Muscle of leg (tissue), 11 donors: ENCODE data around the gene TPST2. TPM values are rescaled to one million over a fixed set of nuclear protein-coding genes. Genes with fewer than 3 reads are reported as not detected.
"Not testable (repeated sequence)": the region's sequence is repeated elsewhere in the genome, so short reads cannot be mapped to it uniquely, and the experiment has no call there.

Experiments used
- DNase-seq: peaks from one replicate; pipeline ENCODE4 v3.0.0; 2013
- H3K27ac ChIP-seq: one replicate; pipeline ENCODE4 v1.5.1; 2013; ENCODE audit warnings: mild to moderate bottlenecking, low read length, control low read depth
- H3K27me3 ChIP-seq: one replicate; pipeline ENCODE4 v1.6.1; 2013; ENCODE audit warnings: low read length; ENCODE audit not compliant: control insufficient read depth, insufficient read depth
- H3K36me3 ChIP-seq: one replicate; pipeline ENCODE4 v1.6.1; 2013; ENCODE audit warnings: low read length; ENCODE audit not compliant: control insufficient read depth, insufficient read depth
- H3K4me1 ChIP-seq: one replicate; pipeline ENCODE4 v1.6.1; 2013; ENCODE audit warnings: low read length; ENCODE audit not compliant: control insufficient read depth, insufficient read depth
- H3K4me3 ChIP-seq: one replicate; pipeline ENCODE4 v1.5.1; 2013; ENCODE audit warnings: low read length, control low read depth
- H3K9me3 ChIP-seq: replicated peaks from 2 replicates; pipeline ENCODE4 v1.6.1; 2013; ENCODE audit warnings: low read depth, low read length; ENCODE audit not compliant: control insufficient read depth
- WGBS: methylation state at CpG from one replicate; pipeline ENCODE4 v1.1.5; 2013; ENCODE audit warnings: missing lambda C conversion rate; ENCODE audit not compliant: insufficient coverage; 5-methylcytosine and 5-hydroxymethylcytosine counted together
- polyA plus RNA-seq, 8 donors: library from polyadenylated mRNA; unstranded; fragments of 120-200 nt; gene quantifications; one replicate each; pipeline versions ENCODE4 v1.2.1 to v1.2.3, GENCODE V29; 2013; ENCODE audit warnings: inconsistent platforms in 1 of 8, low replicate concordance in 1 of 8; ENCODE audit not compliant: insufficient read length in 8 of 8, insufficient read depth in 1 of 8
- total RNA-seq: library from RNA; stranded (reverse); fragments of 120-200 nt; gene quantifications from one replicate; pipeline ENCODE4 v1.2.4, GENCODE V29; 2013

The TPST2 gene
- total and polyA plus RNA-seq, 9 donors: 5.4 to 11.3 (median 7.4) TPM

DNA sequence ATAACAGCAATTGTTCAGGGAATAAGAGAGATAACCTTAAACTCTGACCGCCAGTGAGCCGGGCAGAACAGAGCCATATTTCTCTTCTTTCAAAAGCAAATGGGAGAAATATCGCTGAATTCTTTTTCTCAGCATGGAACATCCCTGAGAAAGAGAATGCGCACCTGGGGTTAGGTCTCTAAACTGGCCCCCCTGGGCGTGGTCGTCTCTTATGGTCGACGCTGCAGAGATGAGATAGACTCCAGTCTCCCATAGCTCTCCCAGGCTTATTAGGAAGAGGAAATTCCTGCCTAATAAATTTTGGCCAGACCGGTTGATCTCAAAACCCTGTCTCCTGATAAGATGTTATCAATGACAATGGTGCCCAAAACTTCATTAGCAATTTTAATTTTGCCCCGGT lies 23.8 kb upstream of the TPST2 start:
- no CpG with 5 or more reads among the region's 10 CpGs for WGBS
- Histone ChIP-seq H3K4me1 (peaks cover 35% of the 10 kb centered on the region), H3K27me3 (peaks cover 15% of the 10 kb centered on the region)
- H3K9me3 ChIP-seq, H3K4me3 ChIP-seq, H3K27ac ChIP-seq, H3K36me3 ChIP-seq, DNase-seq: not testable (repeated sequence)

DNA sequence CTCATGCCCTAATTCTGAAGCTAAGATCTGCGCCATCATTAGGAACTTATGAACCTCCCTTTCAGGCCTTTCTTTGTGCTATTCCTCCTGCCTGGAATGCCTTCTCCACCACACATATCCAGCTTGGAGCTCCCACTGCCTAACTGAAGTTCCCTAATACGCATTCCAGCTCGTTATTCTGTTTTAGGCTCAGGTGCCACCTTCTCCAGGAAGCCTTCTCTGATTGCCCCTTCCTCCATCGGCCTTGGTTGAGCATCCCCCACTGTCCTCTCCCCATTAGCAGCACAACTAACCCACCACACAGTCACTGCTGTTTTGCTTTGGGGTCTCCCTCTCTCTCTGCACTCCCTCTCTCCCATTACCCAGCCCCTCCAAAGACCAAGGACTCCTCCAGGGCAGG lies 22.7 kb upstream of the TPST2 start:
- Histone ChIP-seq H3K4me3 (no peak overlapping the region), H3K4me1 (peaks cover 29% of the 10 kb centered on the region), H3K27me3 (peaks cover 15% of the 10 kb centered on the region), H3K36me3 (no peaks in the 10 kb centered on the region), H3K27ac (no peak overlapping the region), H3K9me3 (no peaks in the 10 kb centered on the region)
- WGBS: 83% methylated on average over 4 of the region's 4 CpGs
- no peak for DNase-seq

DNA sequence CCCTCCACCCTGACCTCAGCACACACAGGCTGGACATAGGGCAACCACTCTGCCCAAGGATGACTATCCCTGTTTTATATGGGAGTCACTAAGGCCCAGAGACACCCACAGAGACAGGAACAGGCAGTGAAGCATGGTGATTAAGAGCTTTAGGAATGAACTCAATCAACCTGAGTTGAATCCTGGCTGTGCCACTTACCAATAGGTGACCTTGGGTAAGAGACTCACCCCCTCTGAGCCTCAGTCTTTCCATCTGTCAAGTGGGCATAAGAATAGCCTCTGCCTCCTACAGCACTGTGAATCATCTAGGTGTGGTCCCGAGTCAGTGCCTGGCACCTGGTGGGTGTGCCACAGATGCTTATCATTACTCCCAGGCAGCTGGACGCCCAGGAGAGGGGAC lies 21.1 kb upstream of the TPST2 start:
- H3K9me3 ChIP-seq: no peaks in the 10 kb centered on the region
- H3K27ac ChIP-seq: no peak overlapping the region
- H3K4me3 ChIP-seq: no peak overlapping the region
- WGBS: 100% methylated on average over 1 of the region's 2 CpGs
- H3K4me1 ChIP-seq: peaks cover 15% of the 10 kb centered on the region
- peaks cover 15% of the 10 kb centered on the region for H3K27me3 ChIP-seq
- no peak for DNase-seq
- no peaks in the 10 kb centered on the region for H3K36me3 ChIP-seq

DNA sequence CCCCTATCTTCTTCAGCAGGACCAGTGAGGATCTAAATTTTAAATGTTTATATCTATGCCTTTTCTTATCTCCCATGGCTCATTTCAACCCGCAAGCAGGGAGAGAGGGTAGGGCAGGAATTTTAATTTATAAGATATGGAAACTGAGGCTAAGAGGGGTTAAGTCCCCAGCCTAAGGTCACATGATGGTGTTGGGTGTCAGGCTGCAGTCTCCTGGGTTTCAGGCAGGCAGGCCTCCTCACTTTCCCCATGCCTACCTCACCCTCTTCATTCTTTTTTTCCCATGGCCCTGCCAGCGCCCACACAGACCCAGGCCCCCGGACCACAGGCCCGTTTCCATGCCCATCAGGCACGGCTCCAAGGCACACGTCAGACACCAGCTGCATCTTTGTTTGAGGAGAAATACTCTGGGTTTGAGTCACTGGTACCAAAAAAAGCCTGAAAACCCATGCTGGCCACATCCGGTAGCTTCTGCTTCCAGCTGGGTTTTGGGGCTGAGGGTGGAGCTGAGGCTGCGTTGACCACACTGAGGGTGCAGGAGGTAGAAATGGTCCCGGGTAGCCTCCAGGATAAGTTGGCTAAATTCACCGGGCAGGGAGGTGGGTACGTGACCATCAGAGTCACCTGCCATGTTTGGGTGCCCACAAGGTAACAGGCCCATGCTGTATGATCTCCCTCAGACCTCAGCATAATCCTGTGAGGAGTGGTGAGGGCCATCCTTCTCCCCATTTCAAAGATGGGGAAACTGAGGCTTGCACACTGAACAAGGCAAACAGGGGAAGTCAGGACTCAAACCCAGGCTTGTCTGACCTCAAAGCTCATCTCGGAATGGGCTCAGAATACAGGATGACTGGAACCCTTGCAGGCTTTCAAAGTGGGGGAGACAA lies 20.4 kb upstream of the TPST2 start:
- H3K27me3 ChIP-seq: peaks cover 15% of the 10 kb centered on the region
- DNase-seq: peak; percentile 82
- no peaks in the 10 kb centered on the region for H3K36me3 ChIP-seq
- 44% methylated on average over 10 of the region's 12 CpGs for WGBS
- no peak overlapping the region for H3K4me3 ChIP-seq
- peaks cover 12% of the 10 kb centered on the region for H3K4me1 ChIP-seq
- H3K27ac ChIP-seq: no peak overlapping the region
- no peaks in the 10 kb centered on the region for H3K9me3 ChIP-seq

DNA sequence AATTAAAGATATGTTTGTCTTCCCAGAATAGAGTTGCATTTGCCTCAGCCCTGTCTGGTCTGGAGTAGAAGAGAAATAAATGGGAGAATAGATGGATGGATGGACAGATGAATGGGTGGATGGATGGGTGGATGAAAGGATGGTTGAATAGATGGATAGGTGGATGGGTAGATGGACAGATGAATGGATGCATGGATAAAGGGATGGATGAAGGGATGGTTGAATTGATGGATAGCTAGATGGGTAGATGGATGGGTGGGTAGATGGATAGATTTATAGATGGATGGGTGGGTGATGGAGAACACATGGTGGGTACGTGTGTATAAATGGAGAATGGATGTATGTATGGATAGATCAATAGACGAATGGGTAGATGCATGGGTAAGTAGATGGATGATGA lies 19.4 kb upstream of the TPST2 start:
- Histone ChIP-seq H3K4me3 (no peak overlapping the region), H3K4me1 (peaks cover 12% of the 10 kb centered on the region), H3K9me3 (no peaks in the 10 kb centered on the region), H3K36me3 (no peaks in the 10 kb centered on the region), H3K27me3 (peaks cover 11% of the 10 kb centered on the region), H3K27ac (no peak overlapping the region)
- no peak for DNase-seq
- WGBS: 80% methylated on average over 2 of the region's 2 CpGs

DNA sequence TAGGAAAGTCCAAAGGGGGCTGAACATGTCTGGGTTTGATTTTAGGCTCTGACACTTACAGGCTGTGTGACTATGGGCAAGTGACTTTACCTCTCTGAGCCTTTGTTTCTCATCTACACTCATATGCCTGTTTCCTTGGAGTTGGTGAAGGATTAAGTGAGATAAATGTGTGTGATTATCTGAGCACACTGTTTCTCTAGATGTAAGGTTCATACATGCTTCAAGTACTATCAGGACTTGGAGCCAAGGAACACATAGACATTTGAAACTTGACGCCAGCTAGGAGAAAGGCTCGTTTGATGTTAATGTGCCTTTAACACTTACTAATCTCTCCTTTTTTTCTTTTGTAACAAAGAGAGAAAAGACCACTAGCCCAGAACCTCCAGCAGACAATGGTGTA lies 18.2 kb upstream of the TPST2 start:
- no peak for DNase-seq
- Histone ChIP-seq H3K9me3 (no peaks in the 10 kb centered on the region), H3K36me3 (no peaks in the 10 kb centered on the region), H3K4me3 (no peak overlapping the region), H3K27me3 (peaks cover 9% of the 10 kb centered on the region), H3K4me1 (peaks cover 12% of the 10 kb centered on the region), H3K27ac (no peak overlapping the region)
- WGBS: no CpG with 5 or more reads among the region's 2 CpGs

DNA sequence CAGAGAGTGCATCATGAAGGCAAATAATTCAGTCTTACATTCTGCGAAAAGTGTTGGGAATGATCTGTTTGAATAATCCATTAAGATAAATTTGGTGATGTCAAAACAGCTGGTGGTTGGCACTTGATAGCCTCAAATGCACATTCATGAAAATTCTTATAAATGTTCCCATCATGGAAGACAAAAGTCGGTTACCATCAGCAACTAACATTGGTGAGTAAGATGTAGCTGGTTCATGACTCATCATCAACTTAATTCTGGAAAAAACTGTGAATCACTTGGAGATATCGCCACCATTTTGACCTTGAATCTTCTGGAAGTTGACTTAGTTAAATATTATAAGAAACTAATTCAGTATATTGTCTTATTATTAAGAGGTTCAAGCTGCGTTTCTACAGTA lies 16.7 kb upstream of the TPST2 start:
- Histone ChIP-seq H3K4me1 (peaks cover 8% of the 10 kb centered on the region), H3K9me3 (no peaks in the 10 kb centered on the region)
- WGBS: no CpG with 5 or more reads among the region's 4 CpGs

DNA sequence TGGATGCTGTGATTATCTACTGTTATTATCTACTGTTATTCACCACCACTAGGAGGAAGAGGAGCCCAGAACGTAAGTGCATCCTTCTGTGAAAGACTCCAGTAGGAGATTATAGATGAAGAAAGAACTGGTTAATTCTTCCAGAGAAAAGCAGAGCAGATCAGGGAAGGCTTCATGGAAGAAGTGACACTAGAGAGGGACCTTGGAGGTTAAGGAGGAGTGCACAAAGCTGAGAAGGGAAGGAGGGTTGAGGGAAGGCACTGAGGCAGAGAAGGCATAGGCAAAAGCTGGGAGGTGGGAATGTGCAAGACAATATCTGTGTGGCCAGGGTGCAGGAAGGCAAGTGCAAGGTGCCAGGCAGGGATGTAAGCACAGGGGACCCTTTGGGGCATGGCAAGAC lies 14.4 kb upstream of the TPST2 start:
- Histone ChIP-seq H3K4me3 (no peak overlapping the region), H3K36me3 (no peaks in the 10 kb centered on the region), H3K27ac (no peak overlapping the region), H3K4me1 (no peaks in the 10 kb centered on the region), H3K27me3 (peaks cover 2% of the 10 kb centered on the region), H3K9me3 (no peaks in the 10 kb centered on the region)
- WGBS: 43% methylated on average over 1 of the region's 1 CpG
- DNase-seq: no peak

More for the DNA sequence above, 16.7 kb upstream of the TPST2 start:
- peak overlapping the region; percentile 35 for H3K27ac ChIP-seq
- H3K36me3 ChIP-seq: no peaks in the 10 kb centered on the region
- no peak overlapping the region for H3K4me3 ChIP-seq
- no peaks in the 10 kb centered on the region for H3K27me3 ChIP-seq
- DNase-seq: peak; percentile 12

DNA sequence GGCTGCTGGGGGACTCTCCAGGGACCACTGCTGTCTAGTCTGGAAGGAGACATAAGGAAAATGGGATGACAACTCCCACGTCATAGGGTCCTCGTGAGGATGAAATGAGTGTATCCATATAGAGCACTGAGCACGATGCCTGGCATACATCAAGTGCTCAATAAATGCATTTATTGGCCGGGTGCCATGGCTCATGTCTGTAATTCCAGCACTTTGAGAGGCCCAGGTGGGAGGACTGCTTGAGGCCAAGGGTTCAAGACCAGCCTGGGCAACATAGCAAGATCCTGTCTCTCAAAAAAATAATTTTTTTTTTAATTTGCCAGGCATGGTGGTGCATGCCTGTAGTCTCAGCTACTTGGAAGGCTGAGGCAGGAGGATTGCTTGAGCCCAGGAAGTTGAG lies 12.2 kb upstream of the TPST2 start:
- Histone ChIP-seq H3K9me3 (no peaks in the 10 kb centered on the region), H3K27me3 (peaks cover 2% of the 10 kb centered on the region), H3K27ac (no peak overlapping the region), H3K4me1 (no peaks in the 10 kb centered on the region), H3K36me3 (no peaks in the 10 kb centered on the region), H3K4me3 (no peak overlapping the region)
- 73% methylated on average over 4 of the region's 4 CpGs for WGBS
- no peak for DNase-seq

DNA sequence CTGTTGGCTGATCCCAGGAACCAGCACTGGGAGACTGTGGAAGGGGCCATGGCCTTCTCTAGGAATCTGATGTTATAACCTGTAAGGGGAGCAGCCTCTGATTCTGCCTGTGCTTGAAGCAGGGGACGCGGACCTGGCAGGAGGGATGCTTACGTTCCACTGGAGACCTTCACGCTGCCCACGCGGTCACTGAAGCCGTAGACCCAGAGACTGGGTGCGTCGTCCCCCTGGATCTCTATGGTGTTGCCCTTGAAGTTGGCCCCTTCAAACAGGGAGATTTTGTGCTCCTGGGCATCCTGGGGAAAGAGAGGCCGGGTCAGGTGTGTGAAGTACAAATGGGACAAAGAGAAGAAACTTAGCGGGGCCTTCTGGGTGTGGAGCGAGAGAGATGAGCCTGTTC lies 11.8 kb upstream of the TPST2 start:
- Histone ChIP-seq H3K4me3 (no peak overlapping the region), H3K27ac (no peak overlapping the region), H3K4me1 (no peaks in the 10 kb centered on the region), H3K27me3 (peaks cover 2% of the 10 kb centered on the region), H3K9me3 (no peaks in the 10 kb centered on the region), H3K36me3 (no peaks in the 10 kb centered on the region)
- no peak for DNase-seq
- WGBS: 63% methylated on average over 12 of the region's 12 CpGs
